Cardiac fibroblast (primary cell): ENCODE data around the gene IARS1.

ENCODE experiments used
- DNase-seq, 2 donors: peaks; one replicate each; pipeline versions ENCODE4 v3.0.0 to v3.0.0-alpha.2; 2010; ENCODE audit warnings: low read depth in 2 of 2
- H3K4me3 ChIP-seq, 2 donors: replicated peaks in 1 of 2; 1 replicate in 1 of 2; 2 replicates in 1 of 2; pipeline ENCODE4 v1.5.1; 2011; ENCODE audit warnings: low read depth in 2 of 2, low read length in 2 of 2, mild to moderate bottlenecking in 2 of 2, moderate library complexity in 1 of 2
- TF ChIP-seq, protein P1 (sequence below): IDR thresholded peaks from one replicate; pipeline ENCODE4 v1.5.1; 2011; ENCODE audit warnings: low read depth, mild to moderate bottlenecking, low read length, inconsistent platforms

The IARS1 gene

DNA sequence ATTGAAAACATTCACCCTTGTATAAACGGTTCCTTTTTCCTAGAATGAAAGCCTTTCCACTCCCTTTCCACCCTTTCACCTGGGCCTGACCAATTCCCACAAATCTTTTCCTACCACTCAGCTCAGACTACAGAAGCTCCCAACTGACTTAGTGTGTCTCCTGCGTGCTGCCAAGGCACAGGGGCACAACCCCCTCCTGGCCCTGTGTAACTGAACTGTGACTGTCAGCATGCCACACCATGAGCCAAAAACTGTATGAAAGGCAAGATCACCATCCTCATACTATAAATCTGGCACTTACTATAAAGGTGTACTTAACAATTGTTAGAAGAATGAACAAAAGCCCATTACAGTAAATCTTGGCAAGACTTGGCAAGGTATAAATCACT, 20.1 kb upstream of the IARS1 start:
- no peak for DNase-seq

GRCh38 chr9:92312887-92313623, 19.6 kb upstream of the IARS1 start:
- DNase-seq = peak in 1 of 2 donors; percentile 25
- TF ChIP-seq, protein P1, sequence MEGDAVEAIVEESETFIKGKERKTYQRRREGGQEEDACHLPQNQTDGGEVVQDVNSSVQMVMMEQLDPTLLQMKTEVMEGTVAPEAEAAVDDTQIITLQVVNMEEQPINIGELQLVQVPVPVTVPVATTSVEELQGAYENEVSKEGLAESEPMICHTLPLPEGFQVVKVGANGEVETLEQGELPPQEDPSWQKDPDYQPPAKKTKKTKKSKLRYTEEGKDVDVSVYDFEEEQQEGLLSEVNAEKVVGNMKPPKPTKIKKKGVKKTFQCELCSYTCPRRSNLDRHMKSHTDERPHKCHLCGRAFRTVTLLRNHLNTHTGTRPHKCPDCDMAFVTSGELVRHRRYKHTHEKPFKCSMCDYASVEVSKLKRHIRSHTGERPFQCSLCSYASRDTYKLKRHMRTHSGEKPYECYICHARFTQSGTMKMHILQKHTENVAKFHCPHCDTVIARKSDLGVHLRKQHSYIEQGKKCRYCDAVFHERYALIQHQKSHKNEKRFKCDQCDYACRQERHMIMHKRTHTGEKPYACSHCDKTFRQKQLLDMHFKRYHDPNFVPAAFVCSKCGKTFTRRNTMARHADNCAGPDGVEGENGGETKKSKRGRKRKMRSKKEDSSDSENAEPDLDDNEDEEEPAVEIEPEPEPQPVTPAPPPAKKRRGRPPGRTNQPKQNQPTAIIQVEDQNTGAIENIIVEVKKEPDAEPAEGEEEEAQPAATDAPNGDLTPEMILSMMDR = no peak
- no peak overlapping the region for H3K4me3 ChIP-seq

More for the DNA sequence above, 20.1 kb upstream of the IARS1 start:
- TF ChIP-seq, protein P1 = no peak
- no peak overlapping the region for H3K4me3 ChIP-seq

- DNase-seq = no peak
- TF ChIP-seq, protein P1 = no peak
These were observed 17.1 kb upstream of the IARS1 start for GRCh38 chr9:92310562-92310961.

GRCh38 chr9:92308893-92309292, 15.4 kb upstream of the IARS1 start:
- DNase-seq = peak; percentile 63 to 66
- no peak overlapping the region for H3K4me3 ChIP-seq
- TF ChIP-seq, protein P1 = no peak

More at GRCh38 chr9:92310562-92310961, 17.1 kb upstream of the IARS1 start:
- H3K4me3 ChIP-seq = no peak overlapping the region

GRCh38 chr9:92300936-92301335, 7.4 kb upstream of the IARS1 start:
- TF ChIP-seq, protein P1 = no peak
- DNase-seq = no peak
- H3K4me3 ChIP-seq = no peak overlapping the region

GRCh38 chr9:92299116-92299515, 5.6 kb upstream of the IARS1 start:
- no peak for DNase-seq
- TF ChIP-seq, protein P1 = no peak
- no peak overlapping the region for H3K4me3 ChIP-seq
